OCI-LY7 (cell line): ENCODE data around the gene MYBBP1A.

Experiments
- EZH2phosphoT487 ChIP-seq: fragments of 200-600 bp; sonication (generic); IDR thresholded peaks from 2 replicates; pipeline ENCODE4 v1.6.1; 2018; ENCODE audit warnings: low read depth, borderline replicate concordance, mild to moderate bottlenecking, mixed run types, antibody characterized with exemption, low read length, moderate library complexity, mixed read lengths
- TF ChIP-seq, protein P1 (sequence below): fragments of 200-600 bp; sonication (generic); conservative IDR thresholded peaks from 2 replicates; pipeline ENCODE4 v1.5.1; 2014; ENCODE audit warnings: mild to moderate bottlenecking, antibody characterized with exemption, low read length, moderate library complexity, mixed read lengths

GRCh38 chr17:4586043-4586442 is 30.9 kb upstream of the MYBBP1A start:
- TF ChIP-seq, protein P1, sequence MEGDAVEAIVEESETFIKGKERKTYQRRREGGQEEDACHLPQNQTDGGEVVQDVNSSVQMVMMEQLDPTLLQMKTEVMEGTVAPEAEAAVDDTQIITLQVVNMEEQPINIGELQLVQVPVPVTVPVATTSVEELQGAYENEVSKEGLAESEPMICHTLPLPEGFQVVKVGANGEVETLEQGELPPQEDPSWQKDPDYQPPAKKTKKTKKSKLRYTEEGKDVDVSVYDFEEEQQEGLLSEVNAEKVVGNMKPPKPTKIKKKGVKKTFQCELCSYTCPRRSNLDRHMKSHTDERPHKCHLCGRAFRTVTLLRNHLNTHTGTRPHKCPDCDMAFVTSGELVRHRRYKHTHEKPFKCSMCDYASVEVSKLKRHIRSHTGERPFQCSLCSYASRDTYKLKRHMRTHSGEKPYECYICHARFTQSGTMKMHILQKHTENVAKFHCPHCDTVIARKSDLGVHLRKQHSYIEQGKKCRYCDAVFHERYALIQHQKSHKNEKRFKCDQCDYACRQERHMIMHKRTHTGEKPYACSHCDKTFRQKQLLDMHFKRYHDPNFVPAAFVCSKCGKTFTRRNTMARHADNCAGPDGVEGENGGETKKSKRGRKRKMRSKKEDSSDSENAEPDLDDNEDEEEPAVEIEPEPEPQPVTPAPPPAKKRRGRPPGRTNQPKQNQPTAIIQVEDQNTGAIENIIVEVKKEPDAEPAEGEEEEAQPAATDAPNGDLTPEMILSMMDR, result no peak
- TF ChIP-seq EZH2phosphoT487, result no peak
